Osteoblast (primary cell): ENCODE data around the gene FAM227A. TPM values are rescaled to one million over a fixed set of nuclear protein-coding genes. Genes with fewer than 3 reads are reported as not detected.
A peak's percentile ranks its signal among the peaks of the same experiment; 100 is the strongest.

Source experiments
- DNase-seq: peaks from one replicate; pipeline ENCODE4 v3.0.0; 2011; ENCODE audit warnings: low spot score, mixed read lengths; ENCODE audit not compliant: insufficient read length; ENCODE audit errors: missing footprints
- H2AFZ ChIP-seq: 2 replicates; pipeline ENCODE4 v1.6.0; 2011; ENCODE audit warnings: mild to moderate bottlenecking, low read length
- H3K27ac ChIP-seq: 2 replicates; pipeline ENCODE4 v1.5.1; 2011; ENCODE audit warnings: mild to moderate bottlenecking, low read depth, low read length, moderate library complexity
- H3K27me3 ChIP-seq: 2 replicates; pipeline ENCODE4 v1.6.0; 2012; ENCODE audit warnings: mild to moderate bottlenecking, control low read depth, inconsistent platforms, low read length, moderate library complexity; ENCODE audit not compliant: insufficient read depth
- H3K36me3 ChIP-seq: 2 replicates; pipeline ENCODE4 v1.5.1; 2011; ENCODE audit warnings: mild to moderate bottlenecking, low read length, control low read depth, moderate library complexity; ENCODE audit not compliant: insufficient read depth
- H3K4me1 ChIP-seq: 2 replicates; pipeline ENCODE4 v1.5.1; 2011; ENCODE audit warnings: mild to moderate bottlenecking, low read length, control low read depth, moderate library complexity; ENCODE audit not compliant: insufficient read depth
- H3K4me2 ChIP-seq: 2 replicates; pipeline ENCODE4 v1.6.0; 2011; ENCODE audit warnings: mild to moderate bottlenecking, low read length; ENCODE audit not compliant: insufficient read depth
- H3K4me3 ChIP-seq: fragments of 200-600 bp; sonication (generic); 3 replicates; pipeline ENCODE4 v1.5.1; 2012; ENCODE audit warnings: mild to moderate bottlenecking, low read length, inconsistent platforms; ENCODE audit not compliant: insufficient read depth
- H3K79me2 ChIP-seq: 2 replicates; pipeline ENCODE4 v1.6.0; 2012; ENCODE audit warnings: mild to moderate bottlenecking, low read length, control low read depth, inconsistent platforms; ENCODE audit not compliant: insufficient read depth
- H3K9me3 ChIP-seq: 2 replicates; pipeline ENCODE4 v1.5.1; 2011; ENCODE audit warnings: low read depth, low read length, control low read depth
- H4K20me1 ChIP-seq: 2 replicates; pipeline ENCODE4 v1.6.0; 2012; ENCODE audit warnings: mild to moderate bottlenecking, low read length, control low read depth; ENCODE audit not compliant: insufficient read depth
- total RNA-seq: library from RNA; depleted of rRNA; stranded (reverse); fragments of >200 nt; gene quantifications from 2 replicates; pipeline ENCODE4 v1.2.3, GENCODE V29; 2012
- TF ChIP-seq, protein P1 (sequence below): IDR thresholded peaks from 2 replicates; pipeline ENCODE4 v1.5.1; 2011; ENCODE audit warnings: mild to moderate bottlenecking, low read depth, low read length, moderate library complexity; ENCODE audit errors: extremely low read depth

FAM227A gene
- 2.9 and 3.3 TPM in 2 replicates for total RNA-seq

DNA sequence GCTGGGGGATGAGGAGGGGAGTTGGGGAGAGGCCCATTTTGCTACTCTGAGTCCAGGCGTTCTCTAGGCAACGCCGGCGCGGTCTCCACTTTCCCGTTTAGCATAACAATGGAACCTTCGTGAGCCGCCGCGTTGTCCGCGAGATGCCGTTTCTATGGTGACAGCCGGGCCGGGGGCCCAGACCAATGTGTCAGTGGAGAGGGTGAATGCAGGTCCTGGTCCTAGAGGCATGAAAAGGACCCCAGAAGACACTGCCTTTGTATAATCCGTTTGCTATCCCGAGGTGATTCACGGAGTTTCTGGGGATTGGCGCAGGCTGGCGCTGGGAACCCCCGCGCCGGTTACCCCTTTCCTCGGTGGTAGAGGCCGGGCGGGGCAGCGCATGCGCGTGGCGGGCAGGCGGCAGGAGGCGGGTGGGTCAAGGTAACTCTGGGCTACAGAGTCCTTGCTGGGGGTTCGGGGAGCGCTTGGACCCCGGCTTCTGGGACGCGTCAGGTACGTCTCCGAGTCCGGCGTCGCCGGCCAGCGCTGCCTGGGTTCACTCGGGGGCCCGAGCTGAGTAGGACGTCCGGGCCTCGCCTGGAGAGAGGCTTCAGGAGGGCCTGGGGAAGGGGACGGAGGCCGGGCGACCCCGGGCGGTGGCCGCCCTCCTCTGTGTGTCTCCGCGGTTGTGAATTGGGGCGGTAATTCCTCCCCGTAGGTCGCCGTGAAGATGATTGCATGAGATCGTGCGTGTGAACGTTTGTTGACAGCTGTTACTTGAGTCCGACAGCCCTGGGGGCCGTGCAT lies at the start of gene FAM227A, which contains the start of gene CBY1:
Gene FAM227A (minus strand): TSS at position 137 of the 789 bp plus-strand sequence. CDS start 6,224 bp downstream, outside the sequence.
Gene CBY1 (plus strand): TSS at position 383 of the 789 bp plus-strand sequence. CDS start 11,417 bp downstream, outside the sequence.
- H2AFZ ChIP-seq = peak within 1 kb of the TSS; percentile 100
- peaks cover 14% of the 10 kb centered on the region for H3K79me2 ChIP-seq
- peaks cover under 1% of the 10 kb centered on the region for H3K36me3 ChIP-seq
- peak; percentile 99 for DNase-seq
- TF ChIP-seq, protein P1, sequence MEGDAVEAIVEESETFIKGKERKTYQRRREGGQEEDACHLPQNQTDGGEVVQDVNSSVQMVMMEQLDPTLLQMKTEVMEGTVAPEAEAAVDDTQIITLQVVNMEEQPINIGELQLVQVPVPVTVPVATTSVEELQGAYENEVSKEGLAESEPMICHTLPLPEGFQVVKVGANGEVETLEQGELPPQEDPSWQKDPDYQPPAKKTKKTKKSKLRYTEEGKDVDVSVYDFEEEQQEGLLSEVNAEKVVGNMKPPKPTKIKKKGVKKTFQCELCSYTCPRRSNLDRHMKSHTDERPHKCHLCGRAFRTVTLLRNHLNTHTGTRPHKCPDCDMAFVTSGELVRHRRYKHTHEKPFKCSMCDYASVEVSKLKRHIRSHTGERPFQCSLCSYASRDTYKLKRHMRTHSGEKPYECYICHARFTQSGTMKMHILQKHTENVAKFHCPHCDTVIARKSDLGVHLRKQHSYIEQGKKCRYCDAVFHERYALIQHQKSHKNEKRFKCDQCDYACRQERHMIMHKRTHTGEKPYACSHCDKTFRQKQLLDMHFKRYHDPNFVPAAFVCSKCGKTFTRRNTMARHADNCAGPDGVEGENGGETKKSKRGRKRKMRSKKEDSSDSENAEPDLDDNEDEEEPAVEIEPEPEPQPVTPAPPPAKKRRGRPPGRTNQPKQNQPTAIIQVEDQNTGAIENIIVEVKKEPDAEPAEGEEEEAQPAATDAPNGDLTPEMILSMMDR = no peak
- no peaks in the 10 kb centered on the region for H4K20me1 ChIP-seq
- peak within 1 kb of the TSS; percentile 100 for H3K27ac ChIP-seq
- H3K4me3 ChIP-seq = peak within 1 kb of the TSS; percentile 92
- peak within 1 kb of the TSS; percentile 88 for H3K4me2 ChIP-seq
- no peaks in the 10 kb centered on the region for H3K9me3 ChIP-seq
- no peaks in the 10 kb centered on the region for H3K27me3 ChIP-seq
- H3K4me1 ChIP-seq = peaks cover 17% of the 10 kb centered on the region

DNA sequence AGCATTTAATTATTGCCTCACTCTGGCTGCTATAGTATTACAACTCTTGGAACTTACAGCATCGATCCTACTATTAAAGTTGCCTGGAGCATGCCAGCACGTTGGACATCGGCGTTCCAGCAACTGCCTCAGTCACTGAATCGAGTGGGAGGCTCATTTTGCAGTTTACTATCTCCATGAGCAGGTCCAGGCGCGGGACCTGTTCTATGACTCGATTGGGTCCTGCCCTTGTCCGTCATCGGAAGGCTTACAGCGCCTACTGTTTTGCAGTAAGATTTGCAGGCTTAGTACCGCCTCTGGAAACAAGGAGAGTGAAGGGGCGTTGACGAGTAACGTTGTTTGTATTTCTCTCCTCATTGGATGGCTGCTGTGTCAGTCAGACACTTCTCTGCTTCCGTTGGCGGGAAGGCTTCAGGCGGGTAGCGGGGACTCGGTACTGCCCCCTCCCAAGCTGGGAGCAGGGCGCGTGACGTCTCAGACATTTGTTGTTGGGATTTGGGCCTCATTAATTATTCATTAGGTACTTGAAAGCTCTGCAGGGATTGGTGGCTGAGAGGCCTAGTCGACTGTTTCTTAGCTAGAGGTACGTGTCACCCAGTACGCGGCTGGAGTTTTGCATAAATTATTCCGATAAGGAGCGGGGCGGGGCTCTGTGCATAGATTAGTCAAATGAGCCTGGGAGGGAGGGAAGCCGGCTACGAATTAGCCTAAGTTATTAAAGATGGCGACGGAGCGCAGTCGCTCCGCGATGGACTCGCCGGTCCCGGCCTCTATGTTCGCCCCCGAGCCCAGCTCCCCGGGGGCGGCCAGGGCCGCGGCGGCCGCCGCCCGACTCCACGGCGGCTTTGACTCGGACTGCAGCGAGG lies 49.3 kb upstream of the FAM227A start, which contains the start of gene GTPBP1:
Gene GTPBP1 (plus strand): TSS at position 710 of the 866 bp plus-strand sequence. CDS start 12 bp downstream, at position 722.
- DNase-seq = peak; percentile 100
- TF ChIP-seq, protein P1 = peak; percentile 12
- peak within 1 kb of the TSS; percentile 88 for H2AFZ ChIP-seq

DNA sequence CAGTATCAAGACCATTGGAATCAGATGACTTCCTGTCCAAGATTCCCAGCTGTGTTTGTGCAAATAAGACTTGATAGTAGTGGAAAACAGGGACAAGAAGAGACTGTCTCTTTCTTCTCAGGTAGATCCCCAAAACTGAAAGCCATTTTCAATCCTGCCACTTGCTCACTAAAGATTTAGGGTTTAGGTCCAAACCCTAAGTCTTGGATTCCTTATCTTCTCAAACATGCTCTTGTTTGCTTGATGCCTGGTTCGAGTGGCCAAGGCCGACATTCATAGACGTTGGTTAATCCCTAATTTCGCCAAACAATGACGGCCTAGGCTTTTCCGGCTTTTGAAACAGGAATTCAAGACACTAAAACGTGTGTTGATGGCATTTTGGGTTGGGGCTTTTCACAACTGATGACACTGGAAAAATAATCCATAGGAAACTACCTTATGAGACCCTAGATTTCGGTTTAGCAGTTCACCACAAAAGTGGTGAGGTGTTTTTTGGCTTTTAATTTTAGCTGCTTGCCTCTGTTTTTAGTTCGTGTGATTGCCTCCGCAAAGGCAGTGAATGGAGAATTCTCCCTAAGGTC lies 48.6 kb upstream of the FAM227A start:
- Histone ChIP-seq H4K20me1 (peaks cover 31% of the 10 kb centered on the region), H3K27me3 (no peaks in the 10 kb centered on the region), H3K4me3 (peak overlapping the region; percentile 62), H3K9me3 (no peaks in the 10 kb centered on the region), H3K36me3 (peaks cover 6% of the 10 kb centered on the region), H2AFZ (peak overlapping the region; percentile 88), H3K4me1 (peaks cover 28% of the 10 kb centered on the region), H3K4me2 (peak overlapping the region; percentile 92), H3K79me2 (peaks cover 50% of the 10 kb centered on the region), H3K27ac (peak overlapping the region; percentile 78)
- no peak for DNase-seq
- TF ChIP-seq, protein P1 = no peak

More for the DNA sequence above, 49.3 kb upstream of the FAM227A start, which contains the start of gene GTPBP1:
- Histone ChIP-seq H3K79me2 (peaks cover 50% of the 10 kb centered on the region), H3K4me3 (peak within 1 kb of the TSS; percentile 90), H3K4me2 (peak within 1 kb of the TSS; percentile 92), H3K4me1 (peaks cover 27% of the 10 kb centered on the region), H3K36me3 (peaks cover 12% of the 10 kb centered on the region), H4K20me1 (peaks cover 37% of the 10 kb centered on the region), H3K27me3 (no peaks in the 10 kb centered on the region), H3K9me3 (no peaks in the 10 kb centered on the region), H3K27ac (peak within 1 kb of the TSS; percentile 78)
